Measurements from ENCODE around the gene BBX.
A peak's percentile ranks its signal among the peaks of the same experiment; 100 is the strongest.

- TF ChIP-seq RAD21 (IDR thresholded peaks at IDR 0.05; ENCODE audit: low read depth) = peak; percentile 67
- TF ChIP-seq TCF12 (IDR thresholded peaks at IDR 0.05; ENCODE audit: low read depth) = no peak
Measured at GRCh38 chr3:107574650-107575049, 51.9 kb downstream of the BBX start.
